Fibroblast of gingiva (primary cell): Measurements from ENCODE around the gene TICRR.

ENCODE experiments used
- DNase-seq: peaks from one replicate; pipeline ENCODE4 v3.0.0-alpha.2; 2011; ENCODE audit warnings: low read depth

Gene TICRR

GRCh38 chr15:89629829-89630228 lies 54.6 kb downstream of the TICRR start:
- no peak for DNase-seq

GRCh38 chr15:89630260-89630659 lies 55.0 kb downstream of the TICRR start:
- DNase-seq, result no peak

GRCh38 chr15:89630974-89631901 lies 56.0 kb downstream of the TICRR start:
- DNase-seq, result no peak

- no peak for DNase-seq
Measured at GRCh38 chr15:89631902-89632264, 56.6 kb downstream of the TICRR start.

- no peak for DNase-seq
Measured at GRCh38 chr15:89632563-89633430, 57.5 kb downstream of the TICRR start.

- DNase-seq, result no peak
Measured at GRCh38 chr15:89633585-89633984, 58.3 kb downstream of the TICRR start.

- no peak for DNase-seq
Measured at GRCh38 chr15:89640245-89640644, 65.0 kb downstream of the TICRR start.

GRCh38 chr15:89641053-89641452 lies 65.8 kb downstream of the TICRR start:
- no peak for DNase-seq

- DNase-seq, result no peak
Measured at GRCh38 chr15:89642106-89642505, 66.8 kb downstream of the TICRR start.

GRCh38 chr15:89645680-89646079 lies 70.4 kb downstream of the TICRR start:
- no peak for DNase-seq

GRCh38 chr15:89646416-89647141 lies 71.3 kb downstream of the TICRR start:
- DNase-seq, result no peak

- peak; percentile 42 for DNase-seq
Measured at GRCh38 chr15:89647191-89647851, 72.1 kb downstream of the TICRR start.

GRCh38 chr15:89648106-89649012 lies 73.1 kb downstream of the TICRR start:
- no peak for DNase-seq

- no peak for DNase-seq
Measured at GRCh38 chr15:89649013-89649625, 73.8 kb downstream of the TICRR start.

GRCh38 chr15:89649716-89650115 lies 74.4 kb downstream of the TICRR start:
- DNase-seq, result no peak

GRCh38 chr15:89652131-89652530 lies 76.9 kb downstream of the TICRR start:
- no peak for DNase-seq

GRCh38 chr15:89652666-89653065 lies 77.4 kb downstream of the TICRR start:
- no peak for DNase-seq

GRCh38 chr15:89653578-89653977 lies 78.3 kb downstream of the TICRR start:
- no peak for DNase-seq

- DNase-seq, result peak; percentile 45
Measured at GRCh38 chr15:89654301-89654761, 79.1 kb downstream of the TICRR start.
